Measurements from ENCODE around the gene NAXD.
"Not testable (repeated sequence)": the region's sequence is repeated elsewhere in the genome, so short reads cannot be mapped to it uniquely, and the experiment has no call there.

NAXD gene

DNA sequence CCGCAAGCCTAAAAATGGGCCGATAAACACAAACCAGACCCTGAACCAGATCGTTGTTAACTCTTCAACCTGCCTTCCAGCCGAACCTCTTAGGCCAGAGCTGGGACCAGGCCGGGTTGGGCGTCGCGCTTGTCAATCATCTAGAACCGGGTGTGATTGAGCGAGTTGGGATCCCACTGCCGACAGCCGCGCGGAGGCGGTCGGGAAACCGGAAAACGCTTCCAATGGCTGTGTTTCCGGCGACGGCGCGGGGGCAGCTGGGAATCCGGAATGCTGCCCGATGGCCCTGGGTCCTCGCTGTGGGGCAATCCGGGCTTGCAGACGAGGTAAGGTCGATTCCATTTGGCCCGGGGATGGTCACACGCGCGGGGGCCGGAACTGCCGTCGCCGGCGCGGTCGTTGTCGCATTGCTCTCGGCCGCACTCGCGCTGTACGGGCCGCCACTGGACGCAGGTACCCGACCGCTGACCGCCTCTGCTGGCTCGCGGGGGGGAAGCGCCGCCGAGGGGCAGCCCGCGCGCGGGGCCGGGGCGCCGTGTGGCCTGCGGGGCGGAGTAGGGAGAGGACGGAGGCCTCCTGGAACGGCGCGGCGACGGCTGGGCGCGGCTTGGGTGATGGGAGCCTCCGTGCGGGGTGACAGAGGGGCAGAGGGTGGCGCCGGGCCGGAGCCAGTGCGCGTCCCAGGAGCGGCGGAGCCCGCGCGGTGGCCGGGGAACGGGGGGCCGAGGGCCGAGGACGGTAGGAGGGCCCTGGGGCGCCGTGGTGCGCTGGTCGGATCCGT lies at the start of gene NAXD:
NAXD (plus strand) TSS at position 224 of the 781 bp plus-strand sequence; CDS start at position 281, 57 bp downstream.
- DNase-seq (ENCODE audit: low read depth, low spot score): peak; percentile 90

DNA sequence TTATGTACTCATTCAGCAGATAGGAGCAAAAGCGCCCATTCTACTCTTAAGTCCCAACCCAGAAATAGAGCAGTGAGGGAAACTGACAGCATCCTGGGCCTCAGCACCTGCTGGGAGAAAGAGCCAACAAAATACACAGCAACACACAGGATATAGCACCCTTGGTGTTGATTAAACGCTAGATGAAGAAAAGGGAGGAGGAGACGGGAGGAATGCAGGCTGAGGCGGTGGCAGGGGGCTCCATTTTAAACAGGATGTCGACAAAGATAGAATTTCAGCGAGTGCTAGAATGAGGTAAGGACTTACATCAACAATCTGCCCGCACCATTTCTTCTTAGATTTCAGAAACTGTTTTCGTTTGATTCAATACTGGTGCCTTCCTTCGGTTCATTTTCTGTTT lies 49.2 kb upstream of the NAXD start:
- DNase-seq (ENCODE audit: low read depth, low spot score): no peak

DNA sequence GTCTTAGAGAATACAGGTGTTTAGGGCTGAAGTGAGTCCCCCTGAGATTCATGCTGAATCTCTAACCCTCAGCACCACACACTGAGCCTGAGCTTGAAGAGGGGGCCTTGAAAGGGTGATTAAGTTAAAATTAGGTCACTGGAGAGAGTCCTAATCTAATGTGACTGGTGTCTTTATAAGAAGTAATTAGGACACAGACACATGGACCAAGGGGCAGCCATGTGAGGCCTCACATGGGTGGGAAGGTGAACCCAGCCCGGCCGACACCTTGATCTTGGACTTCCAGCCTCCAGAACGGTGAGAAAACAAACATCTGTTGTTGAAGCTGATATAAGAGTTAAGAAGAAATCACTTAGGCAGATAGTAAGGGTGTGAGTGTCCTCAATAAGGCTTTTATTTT lies 46.7 kb upstream of the NAXD start:
- no peak for DNase-seq (ENCODE audit: low read depth, low spot score)

DNA sequence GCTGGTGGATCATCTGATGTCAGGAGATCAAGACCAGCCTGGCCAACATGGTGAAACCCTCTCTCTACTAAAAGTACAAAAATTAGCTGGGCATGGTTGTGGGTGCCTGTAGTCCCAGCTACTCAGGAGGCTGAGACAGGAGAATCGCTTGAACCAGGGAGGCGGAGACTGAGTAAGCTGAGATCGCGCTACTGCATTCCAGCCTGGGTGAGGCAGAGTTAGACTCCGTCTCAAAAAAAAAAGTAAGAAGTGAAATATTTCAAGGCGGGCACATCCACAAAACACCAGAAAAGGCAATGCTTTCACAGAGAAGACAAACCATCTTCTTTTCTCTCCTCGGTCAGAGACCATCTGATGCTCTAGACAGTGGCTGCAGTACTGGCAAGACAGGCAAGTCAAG lies 45.4 kb upstream of the NAXD start:
- DNase-seq (ENCODE audit: low read depth, low spot score): not testable (repeated sequence)

DNA sequence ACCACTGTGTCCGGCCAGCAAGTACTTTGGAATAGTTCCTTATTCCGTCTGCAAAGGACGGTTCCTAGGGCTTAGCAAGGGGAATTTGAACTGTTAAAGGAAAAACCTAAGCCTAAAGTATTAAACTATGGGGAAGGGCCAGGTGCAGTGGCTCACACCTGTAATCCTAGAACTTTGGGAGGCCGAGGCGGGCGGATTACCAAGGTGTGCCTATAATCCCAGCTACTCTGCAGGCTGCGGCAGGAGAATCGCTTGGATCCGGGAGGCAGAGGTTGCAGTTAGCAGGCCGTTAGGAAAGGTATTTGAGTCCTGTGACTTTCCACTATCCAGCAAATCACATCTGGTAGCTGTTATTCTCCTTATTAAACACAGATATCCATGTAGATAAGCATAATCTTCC lies 44.5 kb upstream of the NAXD start:
- DNase-seq (ENCODE audit: low read depth, low spot score): no peak

DNA sequence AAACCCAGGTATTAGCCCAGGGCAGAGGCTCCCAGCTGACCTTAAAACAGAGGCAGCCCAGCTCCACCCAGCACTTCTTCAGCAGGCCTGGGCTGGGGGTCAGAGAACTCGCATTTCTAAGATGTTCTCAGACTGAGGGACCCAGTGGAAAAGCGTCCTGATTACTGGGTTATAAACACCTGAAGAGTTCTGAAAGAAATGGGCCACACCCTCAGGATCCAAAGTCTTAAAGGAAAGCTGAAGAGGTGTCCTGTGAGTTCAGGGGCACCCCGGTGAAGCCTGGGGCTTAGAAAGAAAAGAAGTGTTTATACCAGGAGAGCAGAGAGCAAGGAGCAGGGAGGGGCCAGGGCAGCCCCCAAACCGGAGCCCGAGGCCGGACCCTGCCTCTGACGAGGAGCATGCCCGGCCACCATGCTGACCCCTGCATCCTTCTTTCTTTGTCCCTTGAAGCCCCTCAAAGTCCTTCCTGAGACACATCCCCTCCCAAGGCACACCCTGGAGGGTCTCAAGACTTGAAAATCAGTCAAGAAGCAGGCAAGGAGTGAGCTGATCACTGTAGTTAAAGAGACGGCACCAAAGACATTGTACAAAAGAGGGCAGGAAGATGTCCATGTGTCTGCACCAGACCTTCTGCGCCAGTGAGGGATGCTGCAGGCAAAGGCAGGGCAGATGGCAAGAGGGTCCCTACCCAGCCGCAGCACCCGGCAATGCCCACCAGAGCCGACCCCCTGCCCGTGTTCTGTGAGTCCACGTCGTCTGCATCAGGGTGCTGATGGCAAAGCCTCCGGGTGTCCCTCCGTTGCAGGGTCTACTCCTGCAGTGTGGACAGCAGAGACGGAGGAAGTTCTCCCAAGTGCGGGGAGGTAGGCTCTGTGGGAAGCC lies 43.2 kb upstream of the NAXD start:
- no peak for DNase-seq (ENCODE audit: low read depth, low spot score)

DNA sequence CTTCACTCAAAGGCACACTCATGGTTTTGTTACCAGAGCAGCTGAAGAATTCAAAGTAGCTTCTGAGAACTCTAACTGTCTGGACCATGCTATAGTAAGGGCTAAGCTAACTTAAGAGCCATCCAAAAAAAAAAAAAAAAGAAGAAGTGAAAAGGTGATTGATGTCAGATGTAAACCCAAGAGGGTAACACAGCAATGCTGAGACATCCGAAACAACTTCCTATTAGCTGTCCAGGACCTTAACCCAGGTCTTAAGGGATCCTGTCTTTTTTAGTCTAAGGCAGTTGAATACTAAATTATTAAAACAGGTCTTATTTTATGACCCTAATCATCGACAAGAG lies 42.6 kb upstream of the NAXD start:
- DNase-seq (ENCODE audit: low read depth, low spot score): no peak

DNA sequence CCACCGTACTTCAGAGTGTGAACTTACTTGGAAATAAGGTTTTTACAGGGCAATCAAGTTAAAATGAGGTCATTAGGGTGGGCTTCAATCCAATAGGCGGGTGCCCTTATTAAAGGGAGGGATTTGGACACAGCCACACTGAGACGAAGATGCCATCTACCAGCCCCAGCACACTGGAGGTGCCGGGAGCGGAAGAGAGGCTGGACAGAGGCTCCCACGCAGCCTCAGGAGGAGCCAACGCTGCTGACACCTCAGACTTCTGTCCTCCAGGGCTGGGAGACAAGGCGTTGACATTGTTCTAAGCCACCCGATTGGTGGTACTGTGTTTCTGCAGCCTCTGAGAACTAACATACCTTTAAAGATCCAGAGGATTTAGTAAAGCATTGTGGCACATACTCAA lies 41.2 kb upstream of the NAXD start:
- no peak for DNase-seq (ENCODE audit: low read depth, low spot score)

DNA sequence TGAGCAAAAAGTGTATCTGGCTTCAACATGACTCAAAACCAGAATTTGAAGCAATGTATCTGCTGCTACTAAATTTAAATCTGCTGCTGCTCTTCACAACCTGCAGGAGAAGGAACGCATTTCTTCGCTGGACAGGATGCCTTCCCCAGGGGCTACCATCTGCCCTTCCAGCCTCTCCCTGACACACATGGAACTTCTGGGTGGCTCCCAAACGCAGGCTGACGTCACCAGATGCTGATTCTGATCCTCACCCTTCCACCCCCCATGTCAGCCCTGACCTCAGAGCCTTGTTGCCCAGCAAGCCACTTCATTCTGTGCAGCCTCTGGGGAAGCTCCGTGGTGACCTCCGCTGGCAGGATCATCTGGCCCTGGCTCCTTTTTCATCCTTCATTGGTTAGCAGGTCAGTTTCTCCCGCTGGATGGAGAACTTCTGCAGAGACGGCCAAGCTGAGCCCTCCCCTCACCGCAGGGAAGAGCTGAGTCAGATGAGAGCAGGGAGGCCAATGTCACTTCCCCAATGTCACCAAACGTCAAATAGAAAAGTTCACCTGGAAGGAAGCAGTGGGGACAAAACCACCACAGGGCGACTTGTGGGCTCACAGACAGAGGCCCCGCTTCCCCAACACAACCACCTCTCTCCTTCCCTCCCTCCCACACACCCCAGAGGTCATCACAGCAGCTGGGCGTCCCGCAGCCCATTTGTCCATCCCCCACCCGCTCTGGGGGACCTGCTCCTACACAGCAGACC lies 39.8 kb upstream of the NAXD start:
- DNase-seq (ENCODE audit: low read depth, low spot score): no peak

DNA sequence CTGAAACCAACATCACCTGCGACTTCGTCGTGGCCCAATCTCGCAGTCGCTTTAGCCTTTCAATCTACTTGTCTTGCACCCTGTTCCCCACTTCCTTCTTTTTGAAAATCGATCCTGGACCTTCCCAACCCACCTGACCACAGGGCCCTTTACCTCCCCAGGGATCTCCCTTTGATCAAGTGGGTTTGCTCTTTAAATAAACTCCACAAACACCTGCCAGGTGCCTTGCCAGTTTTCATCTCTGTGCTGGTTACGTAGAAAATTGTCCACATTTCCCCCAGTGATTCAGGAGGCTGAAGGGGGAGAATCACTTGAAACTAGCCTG lies 39.3 kb upstream of the NAXD start:
- no peak for DNase-seq (ENCODE audit: low read depth, low spot score)

DNA sequence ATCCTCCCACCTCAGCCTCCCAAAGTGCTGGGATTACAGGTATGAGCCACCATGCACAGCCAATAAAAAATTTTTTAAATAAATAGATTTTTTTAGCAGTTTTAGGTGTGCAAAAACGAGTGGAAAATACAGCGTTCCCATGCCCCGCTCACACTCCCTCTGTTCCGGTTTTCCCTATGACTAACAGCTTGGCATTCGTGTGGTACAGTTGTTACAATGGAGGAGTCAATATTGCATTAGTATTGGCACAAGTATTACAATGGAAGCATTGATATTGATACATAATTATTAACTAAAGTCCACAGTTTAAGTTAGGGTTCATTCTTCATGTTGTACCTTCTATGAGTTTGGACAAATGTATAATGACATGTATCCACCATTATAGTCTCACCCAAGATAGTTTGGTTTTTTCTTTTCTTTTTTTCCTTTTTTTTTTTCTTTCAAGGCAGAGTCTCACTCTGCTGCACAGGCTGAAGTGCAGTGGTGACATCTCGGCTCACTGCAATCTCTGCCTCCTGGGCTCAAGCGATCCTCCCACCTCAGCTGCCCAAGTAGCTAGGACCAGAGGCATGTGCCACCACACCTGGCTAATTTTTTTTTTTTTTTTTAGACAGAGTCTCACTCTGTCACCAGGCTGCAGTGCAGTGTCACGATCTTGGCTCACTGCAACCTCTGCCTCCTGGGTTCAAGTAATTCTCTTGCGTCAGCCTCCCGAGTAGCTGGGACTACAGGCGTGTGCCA lies 38.4 kb upstream of the NAXD start:
- DNase-seq (ENCODE audit: low read depth, low spot score): no peak

DNA sequence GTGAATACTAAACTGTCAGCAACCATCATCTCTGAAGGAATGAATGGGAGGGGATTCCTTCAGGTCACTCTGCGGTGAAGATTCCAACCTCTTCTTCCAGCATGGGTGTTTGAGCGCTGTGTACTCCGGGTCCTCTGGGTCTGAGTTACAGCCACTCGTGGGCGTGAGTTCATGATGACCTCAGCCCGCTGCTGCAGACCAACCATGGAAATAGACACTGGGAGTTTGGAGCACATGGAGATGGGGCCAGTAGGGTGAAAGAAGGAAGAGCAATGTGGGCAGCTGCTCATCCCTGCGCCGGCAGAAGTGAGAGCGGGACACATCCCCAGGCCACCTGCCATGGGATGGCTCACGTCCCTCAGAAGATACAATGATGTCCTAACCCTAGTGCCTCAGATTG lies 37.0 kb upstream of the NAXD start:
- no peak for DNase-seq (ENCODE audit: low read depth, low spot score)

DNA sequence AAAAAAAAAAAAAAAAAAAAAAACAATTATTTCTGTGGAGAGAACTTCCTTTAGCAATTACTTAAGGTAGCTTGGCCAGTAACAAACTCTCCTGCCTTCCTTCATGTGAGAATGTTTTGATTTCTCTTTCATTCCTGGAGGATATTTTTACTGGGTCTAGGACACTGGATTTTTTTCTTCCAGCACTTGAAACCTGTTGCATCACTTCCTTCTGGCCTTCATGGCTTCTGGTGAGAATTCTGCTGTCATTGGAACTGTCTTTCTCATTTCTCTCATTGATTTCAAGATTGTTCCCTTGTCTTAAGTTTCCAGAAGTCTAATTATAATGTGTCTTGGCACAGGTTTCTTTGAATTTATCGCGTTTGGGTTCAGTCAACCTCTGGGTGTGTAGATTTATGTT lies 34.5 kb upstream of the NAXD start:
- DNase-seq (ENCODE audit: low read depth, low spot score): no peak

DNA sequence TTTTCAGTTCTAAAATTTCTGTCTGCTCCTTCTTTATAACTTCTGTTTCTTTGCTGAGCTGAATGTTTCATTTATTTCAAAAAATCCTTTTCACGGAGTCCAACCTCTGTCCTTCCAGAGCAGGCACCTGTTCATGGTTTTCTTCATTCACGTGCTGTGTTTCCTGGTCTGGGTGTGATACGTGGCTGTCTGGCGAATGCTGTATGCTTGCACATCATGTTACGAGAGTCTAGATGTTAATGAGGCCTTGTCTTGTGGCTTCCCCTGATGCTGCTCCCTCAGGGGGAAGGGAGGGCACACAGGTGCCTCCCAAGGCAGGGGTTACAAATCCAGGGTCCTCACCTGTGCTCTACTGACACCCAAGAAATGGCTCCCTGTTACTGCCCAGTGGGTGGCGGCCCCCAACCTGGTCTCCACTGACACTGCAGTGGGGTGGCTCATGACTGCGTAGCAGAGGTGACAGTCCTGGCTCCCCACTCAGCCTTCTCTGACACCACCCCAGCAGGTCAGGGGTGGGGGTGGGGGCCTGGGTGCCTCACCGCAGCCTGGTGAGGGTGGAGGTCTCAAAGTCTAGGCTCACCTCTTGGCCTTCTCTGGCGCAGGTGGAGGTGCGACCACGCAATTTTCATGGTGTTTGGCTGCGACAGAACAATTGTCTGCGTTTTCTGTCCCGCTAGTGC lies 33.7 kb upstream of the NAXD start:
- DNase-seq (ENCODE audit: low read depth, low spot score): no peak

DNA sequence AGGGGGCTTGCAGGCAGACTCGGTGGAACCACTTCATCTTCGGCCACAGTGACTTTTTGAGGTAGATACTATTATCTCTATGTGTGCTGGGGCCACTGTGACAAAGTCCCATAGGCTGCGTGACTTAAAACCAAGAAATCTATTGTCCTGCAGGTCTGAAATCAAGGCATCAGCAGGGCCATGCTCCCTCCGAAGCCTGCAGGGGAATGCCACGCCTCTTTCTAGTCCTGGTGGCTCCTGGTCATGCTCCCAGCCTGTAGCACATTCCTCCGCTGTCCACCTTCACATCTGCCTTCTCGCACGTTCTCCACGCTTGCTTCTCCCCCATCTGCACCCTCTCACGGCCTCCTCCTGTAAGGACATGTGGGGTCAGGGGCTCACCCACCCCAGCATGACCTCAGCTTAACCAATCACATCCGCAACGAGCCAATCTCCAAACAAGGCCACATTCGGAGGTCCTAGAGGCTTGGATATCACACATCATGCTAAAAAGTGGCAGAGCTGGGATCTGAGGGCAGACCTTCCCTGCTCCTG lies 32.9 kb upstream of the NAXD start:
- DNase-seq (ENCODE audit: low read depth, low spot score): no peak

DNA sequence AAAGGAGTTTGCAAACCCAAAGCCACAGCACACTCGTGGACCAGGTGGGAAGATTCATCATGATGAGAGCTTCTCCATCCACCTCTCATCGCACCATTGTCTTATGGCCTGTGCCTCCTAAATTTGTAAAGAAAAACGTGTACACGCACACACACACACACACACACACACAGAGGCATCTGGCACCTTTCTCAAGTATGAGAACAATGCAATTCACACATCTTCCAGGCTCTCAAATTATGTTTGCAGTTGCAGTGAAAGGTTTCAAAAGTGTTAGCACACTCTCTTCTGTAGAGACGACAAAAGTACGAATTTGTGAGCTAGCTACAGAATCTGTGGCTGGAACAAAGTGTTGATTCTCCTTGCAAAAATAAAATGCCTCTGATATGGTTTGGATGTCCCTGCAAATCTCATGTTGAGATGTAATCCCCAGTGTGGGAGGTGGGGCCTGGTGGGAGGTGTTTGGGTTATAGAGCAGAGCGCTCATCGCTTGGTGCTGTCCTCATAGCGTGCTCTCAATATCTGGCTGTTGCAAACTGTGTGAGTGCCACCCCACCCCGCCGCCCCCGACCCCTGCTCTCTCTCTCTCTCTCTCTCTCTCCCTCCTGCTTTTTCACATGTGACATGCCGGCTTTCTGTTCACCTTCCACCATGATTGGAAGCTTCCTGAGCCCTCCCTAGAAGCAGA lies 32.0 kb upstream of the NAXD start:
- no peak for DNase-seq (ENCODE audit: low read depth, low spot score)

DNA sequence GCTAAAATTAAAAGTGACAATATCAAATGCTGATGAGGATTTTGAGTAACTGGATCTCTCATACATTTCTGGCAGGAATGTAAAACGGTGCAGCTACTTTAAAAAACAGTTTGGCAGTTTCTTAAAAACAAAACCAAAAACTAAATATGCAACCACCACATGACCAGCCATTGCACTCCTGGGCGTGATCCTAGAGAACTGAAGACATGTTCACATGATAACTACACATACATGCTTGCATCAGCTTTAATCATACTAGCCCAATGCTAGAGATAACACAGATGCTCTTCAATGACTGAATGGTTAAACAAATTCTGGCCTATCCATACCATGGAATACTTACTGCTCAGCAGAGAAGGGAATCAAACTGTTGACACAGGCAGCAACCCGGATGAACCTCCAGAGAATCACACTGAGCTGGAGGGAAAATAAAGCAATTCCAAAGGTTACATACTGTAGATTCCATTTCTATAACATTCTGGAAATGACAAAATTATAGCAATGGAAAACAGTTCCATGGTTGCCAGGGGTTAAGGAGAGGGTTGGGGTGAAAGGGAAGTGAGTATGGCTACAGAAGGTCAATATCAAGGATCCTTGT lies 25.5 kb upstream of the NAXD start:
- DNase-seq (ENCODE audit: low read depth, low spot score): no peak

DNA sequence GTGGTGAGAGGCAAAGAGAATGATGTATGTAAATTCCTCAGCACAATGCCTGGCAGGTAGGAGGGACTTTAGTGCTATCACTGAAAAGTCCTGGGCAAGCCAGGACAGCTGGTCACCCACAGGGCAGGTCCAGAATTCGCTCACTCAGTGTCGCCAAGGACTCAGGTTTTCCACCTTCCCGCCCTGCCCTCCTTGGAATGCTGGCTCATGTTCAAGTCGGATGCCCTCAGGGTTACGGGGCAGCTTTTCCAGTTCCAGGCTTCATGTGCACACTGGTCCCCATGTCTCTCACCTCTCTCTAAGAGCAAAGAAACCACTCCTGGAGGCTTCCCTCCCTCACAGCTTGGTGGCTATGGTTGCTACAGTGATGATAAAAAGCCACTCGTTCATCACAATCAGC lies 24.8 kb upstream of the NAXD start:
- DNase-seq (ENCODE audit: low read depth, low spot score): no peak

DNA sequence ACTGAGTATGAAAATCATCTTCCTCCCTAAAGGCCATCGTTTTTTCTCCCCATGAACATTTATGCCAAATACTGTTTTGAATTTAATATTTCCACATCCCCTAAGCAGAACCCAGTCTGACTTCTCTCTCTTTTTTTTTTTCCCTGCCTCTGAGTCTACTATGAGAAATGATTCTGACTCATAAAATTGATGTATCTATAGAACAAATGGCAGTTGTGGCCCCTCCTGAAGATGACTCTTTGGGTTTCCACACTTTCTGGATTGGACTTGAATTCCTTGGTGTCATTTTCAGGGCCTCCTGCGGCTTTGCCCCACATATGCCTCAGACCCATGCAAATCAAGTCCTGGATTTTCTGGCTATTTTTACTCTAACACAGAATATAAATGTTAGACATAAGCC lies 22.7 kb upstream of the NAXD start:
- DNase-seq (ENCODE audit: low read depth, low spot score): no peak

Measured in smooth muscle cell of the brain vasculature (primary cell).